Endothelial cell (in vitro differentiated cells): ENCODE measurements around the gene OR1Q1. TPM values are rescaled to one million over a fixed set of nuclear protein-coding genes. Genes with fewer than 3 reads are reported as not detected.

Experiments used
- DNase-seq: peaks from one replicate; pipeline ENCODE4 v3.0.0; 2021; ENCODE audit warnings: low spot score
- H3K27ac Mint-ChIP-seq: one replicate; pipeline ENCODE4 v1.8.0; 2021; ENCODE audit warnings: mixed read lengths, inconsistent platforms; ENCODE audit not compliant: unreplicated experiment
- H3K27me3 Mint-ChIP-seq: one replicate; pipeline ENCODE4 v1.8.0; 2021; ENCODE audit warnings: mild to moderate bottlenecking, moderate library complexity, mixed read lengths, inconsistent platforms; ENCODE audit not compliant: unreplicated experiment
- H3K36me3 Mint-ChIP-seq: one replicate; pipeline ENCODE4 v1.8.0; 2021; ENCODE audit warnings: mild to moderate bottlenecking, low read depth, mixed read lengths, inconsistent platforms; ENCODE audit not compliant: unreplicated experiment
- H3K4me1 Mint-ChIP-seq: one replicate; pipeline ENCODE4 v1.8.0; 2021; ENCODE audit warnings: mild to moderate bottlenecking, mixed read lengths, inconsistent platforms; ENCODE audit not compliant: unreplicated experiment
- H3K4me3 Mint-ChIP-seq: one replicate; pipeline ENCODE4 v1.8.0; 2021; ENCODE audit warnings: mild to moderate bottlenecking, mixed read lengths, inconsistent platforms; ENCODE audit not compliant: unreplicated experiment
- H3K9me3 Mint-ChIP-seq: one replicate; pipeline ENCODE4 v1.8.0; 2021; ENCODE audit warnings: mixed read lengths, inconsistent platforms; ENCODE audit not compliant: unreplicated experiment
- total RNA-seq: library from RNA; stranded (reverse); fragmentation: NEBNext Ultra II Directional; extraction: Animal tissue kit (Norgen Biotek cat#: 25700); gene quantifications from one replicate; pipeline ENCODE4 v1.2.1, GENCODE V29; 2021; ENCODE audit not compliant: unreplicated experiment
- TF ChIP-seq, protein P1 (sequence below): fragments of 200-600 bp; sonication (generic); IDR thresholded peaks from one replicate; pipeline ENCODE4 v1.5.0; 2021; ENCODE audit warnings: antibody characterized with exemption; ENCODE audit not compliant: unreplicated experiment

The OR1Q1 gene
- total RNA-seq, 1 donor from 2014 or later, result not detected

DNA sequence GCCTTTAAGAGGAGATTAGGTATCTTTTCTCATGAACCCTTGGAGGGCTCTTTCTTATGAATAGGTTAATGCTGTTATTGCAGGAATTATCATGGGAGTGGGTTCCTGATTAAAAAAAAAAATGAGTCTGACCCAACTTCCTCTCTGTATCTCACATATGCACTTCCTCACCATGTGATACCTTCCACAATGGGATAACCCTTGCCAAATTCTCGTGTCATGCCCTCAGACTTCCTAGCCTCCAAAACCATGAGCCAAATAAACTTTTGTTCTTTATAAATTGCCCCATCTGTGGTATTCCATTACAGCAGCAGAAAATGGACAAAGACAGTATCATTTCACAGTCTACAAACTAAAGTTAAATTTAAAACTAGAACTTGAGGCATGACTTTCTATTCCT is 41.8 kb downstream of the OR1Q1 start:
- DNase-seq, result no peak
- Mint-ChIP-seq H3K4me3 (no peak overlapping the region), H3K36me3 (no peaks in the 10 kb centered on the region), H3K27ac (no peak overlapping the region), H3K4me1 (no peaks in the 10 kb centered on the region), H3K27me3 (no peaks in the 10 kb centered on the region), H3K9me3 (peaks cover 4% of the 10 kb centered on the region)
- TF ChIP-seq, protein P1, sequence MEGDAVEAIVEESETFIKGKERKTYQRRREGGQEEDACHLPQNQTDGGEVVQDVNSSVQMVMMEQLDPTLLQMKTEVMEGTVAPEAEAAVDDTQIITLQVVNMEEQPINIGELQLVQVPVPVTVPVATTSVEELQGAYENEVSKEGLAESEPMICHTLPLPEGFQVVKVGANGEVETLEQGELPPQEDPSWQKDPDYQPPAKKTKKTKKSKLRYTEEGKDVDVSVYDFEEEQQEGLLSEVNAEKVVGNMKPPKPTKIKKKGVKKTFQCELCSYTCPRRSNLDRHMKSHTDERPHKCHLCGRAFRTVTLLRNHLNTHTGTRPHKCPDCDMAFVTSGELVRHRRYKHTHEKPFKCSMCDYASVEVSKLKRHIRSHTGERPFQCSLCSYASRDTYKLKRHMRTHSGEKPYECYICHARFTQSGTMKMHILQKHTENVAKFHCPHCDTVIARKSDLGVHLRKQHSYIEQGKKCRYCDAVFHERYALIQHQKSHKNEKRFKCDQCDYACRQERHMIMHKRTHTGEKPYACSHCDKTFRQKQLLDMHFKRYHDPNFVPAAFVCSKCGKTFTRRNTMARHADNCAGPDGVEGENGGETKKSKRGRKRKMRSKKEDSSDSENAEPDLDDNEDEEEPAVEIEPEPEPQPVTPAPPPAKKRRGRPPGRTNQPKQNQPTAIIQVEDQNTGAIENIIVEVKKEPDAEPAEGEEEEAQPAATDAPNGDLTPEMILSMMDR, result no peak

DNA sequence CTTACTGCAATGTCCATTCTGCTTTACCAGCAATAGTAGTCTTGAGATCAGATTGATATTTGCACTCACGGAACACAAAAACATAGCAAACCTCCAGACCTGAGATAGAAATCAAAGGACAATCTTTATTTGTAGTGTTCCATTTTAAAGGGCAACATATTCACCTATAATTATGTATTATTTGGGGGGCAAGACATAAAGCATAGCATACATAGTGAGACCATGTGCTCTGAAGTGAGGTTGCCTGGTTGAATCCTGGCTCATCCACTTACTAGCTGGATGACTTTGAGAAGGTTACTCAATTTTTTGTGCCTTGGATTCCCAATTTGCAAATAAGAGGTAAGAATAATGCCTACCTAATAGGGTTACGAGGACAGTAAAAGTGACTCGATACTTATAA is 43.0 kb downstream of the OR1Q1 start, which contains the start of gene OR1B1:
OR1B1 (minus strand) TSS at position 101 of the 400 bp plus-strand sequence.
- peaks cover 4% of the 10 kb centered on the region for H3K9me3 Mint-ChIP-seq
- TF ChIP-seq, protein P1, result no peak
- no peak within 1 kb of the TSS for H3K27ac Mint-ChIP-seq
- no peaks in the 10 kb centered on the region for H3K4me1 Mint-ChIP-seq
- H3K36me3 Mint-ChIP-seq, result no peaks in the 10 kb centered on the region
- no peak for DNase-seq
- no peak within 1 kb of the TSS for H3K4me3 Mint-ChIP-seq
- H3K27me3 Mint-ChIP-seq, result no peaks in the 10 kb centered on the region

- Mint-ChIP-seq H3K27ac (no peak within 1 kb of the TSS), H3K36me3 (no peaks in the 10 kb centered on the region), H3K27me3 (peaks cover 4% of the 10 kb centered on the region), H3K9me3 (peaks cover 20% of the 10 kb centered on the region), H3K4me3 (no peak within 1 kb of the TSS), H3K4me1 (no peaks in the 10 kb centered on the region)
- TF ChIP-seq, protein P1, result no peak
- no peak for DNase-seq
Measured at GRCh38 chr9:122661416-122661815, 46.9 kb downstream of the OR1Q1 start, which contains the start of gene OR1L1. OR1L1 (plus strand) TSS chr9:122661716; CDS start chr9:122661716, 0 bp downstream.

Other genes with a start within 250 kb of the OR1Q1 start
- 33.4 TPM for gene PTGS1, start 243.7 kb upstream of the OR1Q1 start, total RNA-seq
- gene OR1J1, start 136.8 kb upstream of the OR1Q1 start, total RNA-seq, result not detected
- gene OR1J2, start 103.9 kb upstream of the OR1Q1 start, total RNA-seq, result not detected
- not detected for gene OR1J4, start 95.6 kb upstream of the OR1Q1 start, total RNA-seq
- not detected for gene OR1N1, start 87.4 kb upstream of the OR1Q1 start, total RNA-seq
- gene OR1N2, start 61.6 kb upstream of the OR1Q1 start, total RNA-seq, result not detected
- gene OR1L8, start 31.4 kb upstream of the OR1Q1 start, total RNA-seq, result 0.13 TPM
- not detected for gene OR1B1, start 42.9 kb downstream of the OR1Q1 start, total RNA-seq
- not detected for gene OR1L1, start 47.0 kb downstream of the OR1Q1 start, total RNA-seq
- gene OR1L3, start 60.4 kb downstream of the OR1Q1 start, total RNA-seq, result not detected
- not detected for gene OR1L4, start 109.3 kb downstream of the OR1Q1 start, total RNA-seq
- not detected for gene OR1L6, start 127.6 kb downstream of the OR1Q1 start, total RNA-seq
- gene OR5C1, start 174.2 kb downstream of the OR1Q1 start, total RNA-seq, result not detected
- gene OR1K1, start 185.4 kb downstream of the OR1Q1 start, total RNA-seq, result not detected
- gene PDCL, start 213.8 kb downstream of the OR1Q1 start, total RNA-seq, result 28.4 TPM